ENCODE results near the gene ARL4D. TPM values are rescaled to one million over a fixed set of nuclear protein-coding genes. Genes with fewer than 3 reads are reported as not detected.
A peak's percentile ranks its signal among the peaks of the same experiment; 100 is the strongest.
"Not testable (repeated sequence)": the region's sequence is repeated elsewhere in the genome, so short reads cannot be mapped to it uniquely, and the experiment has no call there.

The ARL4D gene
- total RNA-seq, 2 donors from 2014 or later: 5.5 to 24.1 TPM

GRCh38 chr17:43373356-43373755 is 25.4 kb upstream of the ARL4D start:
- peak overlapping the region in 1 of 2 donors; percentile 25 for H3K27ac ChIP-seq
- H3K27me3 ChIP-seq: no peaks in the 10 kb centered on the region
- DNase-seq (ENCODE audit: low spot score): no peak
- H3K36me3 ChIP-seq: no peaks in the 10 kb centered on the region
- TF ChIP-seq, protein P1, sequence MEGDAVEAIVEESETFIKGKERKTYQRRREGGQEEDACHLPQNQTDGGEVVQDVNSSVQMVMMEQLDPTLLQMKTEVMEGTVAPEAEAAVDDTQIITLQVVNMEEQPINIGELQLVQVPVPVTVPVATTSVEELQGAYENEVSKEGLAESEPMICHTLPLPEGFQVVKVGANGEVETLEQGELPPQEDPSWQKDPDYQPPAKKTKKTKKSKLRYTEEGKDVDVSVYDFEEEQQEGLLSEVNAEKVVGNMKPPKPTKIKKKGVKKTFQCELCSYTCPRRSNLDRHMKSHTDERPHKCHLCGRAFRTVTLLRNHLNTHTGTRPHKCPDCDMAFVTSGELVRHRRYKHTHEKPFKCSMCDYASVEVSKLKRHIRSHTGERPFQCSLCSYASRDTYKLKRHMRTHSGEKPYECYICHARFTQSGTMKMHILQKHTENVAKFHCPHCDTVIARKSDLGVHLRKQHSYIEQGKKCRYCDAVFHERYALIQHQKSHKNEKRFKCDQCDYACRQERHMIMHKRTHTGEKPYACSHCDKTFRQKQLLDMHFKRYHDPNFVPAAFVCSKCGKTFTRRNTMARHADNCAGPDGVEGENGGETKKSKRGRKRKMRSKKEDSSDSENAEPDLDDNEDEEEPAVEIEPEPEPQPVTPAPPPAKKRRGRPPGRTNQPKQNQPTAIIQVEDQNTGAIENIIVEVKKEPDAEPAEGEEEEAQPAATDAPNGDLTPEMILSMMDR (IDR thresholded peaks at IDR 0.05): no peak
- H3K4me3 ChIP-seq: no peak overlapping the region
- no peaks in the 10 kb centered on the region for H3K9me3 ChIP-seq
- peaks cover 0 to 36% of the 10 kb centered on the region in 2 donors for H3K4me1 ChIP-seq

DNA sequence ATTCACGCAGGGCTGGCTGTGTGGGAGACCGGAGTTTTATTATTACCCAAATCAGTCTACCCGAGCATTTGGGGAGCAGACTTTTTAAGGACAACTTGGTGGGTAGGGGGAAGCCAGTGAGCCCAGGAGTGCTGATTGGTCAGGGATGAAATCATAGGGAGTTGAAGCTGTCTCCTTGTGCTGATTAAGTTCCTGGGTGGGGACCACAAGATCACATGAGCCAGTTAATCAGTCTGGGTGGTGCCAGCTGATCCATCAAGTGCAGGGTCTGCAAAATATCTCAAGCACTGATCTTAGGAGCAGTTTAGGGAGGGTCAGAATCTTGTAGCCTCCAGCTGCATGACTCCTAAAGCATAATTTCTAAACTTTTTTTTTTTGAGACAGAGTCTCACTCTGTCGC is 22.9 kb upstream of the ARL4D start:
- H3K27ac ChIP-seq; H3K9me3 ChIP-seq; H3K4me3 ChIP-seq; H3K36me3 ChIP-seq; H3K27me3 ChIP-seq; DNase-seq (ENCODE audit: low spot score): not testable (repeated sequence)
- H3K4me1 ChIP-seq: peaks cover 0 to 19% of the 10 kb centered on the region in 2 donors

- Histone ChIP-seq H3K36me3 (no peaks in the 10 kb centered on the region), H3K27me3 (no peaks in the 10 kb centered on the region), H3K4me3 (no peak overlapping the region), H3K9me3 (no peaks in the 10 kb centered on the region), H3K27ac (no peak overlapping the region), H3K4me1 (peaks cover 0 to 14% of the 10 kb centered on the region in 2 donors)
- TF ChIP-seq, protein P1 (IDR thresholded peaks at IDR 0.05): no peak
- DNase-seq (ENCODE audit: low spot score): no peak
Observed at GRCh38 chr17:43377056-43377810, 21.6 kb upstream of the ARL4D start.

DNA sequence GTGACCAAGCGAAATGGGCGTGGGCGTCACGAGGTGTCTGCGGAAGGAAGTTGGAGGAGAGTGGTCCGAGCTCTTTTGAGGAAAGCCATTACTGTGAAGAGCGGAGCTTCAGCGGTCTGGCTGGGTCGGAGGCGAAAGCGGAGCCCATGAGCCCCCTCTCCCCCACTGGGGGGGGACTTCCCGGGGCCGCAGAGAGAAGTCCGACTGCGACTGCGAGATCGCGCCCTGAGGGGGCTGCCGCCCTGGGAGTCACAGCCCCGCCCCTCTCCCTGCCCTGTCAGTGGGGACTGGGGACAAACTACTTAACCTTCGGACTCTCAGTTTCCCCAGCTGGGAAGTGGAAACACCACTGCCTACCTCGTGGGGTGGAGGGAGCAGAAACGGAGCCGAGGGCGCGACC is 20.0 kb upstream of the ARL4D start:
- H3K36me3 ChIP-seq: no peaks in the 10 kb centered on the region
- no peak overlapping the region for H3K27ac ChIP-seq
- TF ChIP-seq, protein P1 (IDR thresholded peaks at IDR 0.05): no peak
- no peaks in the 10 kb centered on the region for H3K27me3 ChIP-seq
- H3K9me3 ChIP-seq: no peaks in the 10 kb centered on the region
- no peaks in the 10 kb centered on the region for H3K4me1 ChIP-seq
- no peak overlapping the region for H3K4me3 ChIP-seq
- DNase-seq (ENCODE audit: low spot score): no peak

DNA sequence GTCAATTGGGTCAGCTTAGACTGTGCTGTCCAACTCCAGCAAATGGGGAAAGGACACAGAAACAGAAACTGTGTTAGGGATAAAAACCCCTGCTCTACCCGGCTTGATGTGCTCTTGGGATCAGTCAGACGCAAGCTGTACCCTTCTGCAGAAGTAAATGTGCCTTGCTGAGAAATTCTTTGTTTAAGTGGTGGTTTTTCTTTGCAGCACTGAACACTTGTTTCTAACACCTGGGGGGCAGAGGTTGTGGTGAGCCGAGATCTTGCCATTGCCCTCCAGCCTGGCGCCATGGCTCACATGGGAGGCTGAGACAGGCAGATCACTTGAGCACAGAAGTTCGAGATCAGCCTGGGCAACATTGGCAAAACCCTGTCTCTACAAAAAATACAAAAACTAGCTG is 18.5 kb upstream of the ARL4D start:
- Histone ChIP-seq H3K27me3 (no peaks in the 10 kb centered on the region), H3K4me3 (no peak overlapping the region), H3K9me3 (no peaks in the 10 kb centered on the region), H3K36me3 (no peaks in the 10 kb centered on the region), H3K4me1 (no peaks in the 10 kb centered on the region), H3K27ac (no peak overlapping the region)
- TF ChIP-seq, protein P1 (IDR thresholded peaks at IDR 0.05): no peak
- DNase-seq (ENCODE audit: low spot score): no peak

DNA sequence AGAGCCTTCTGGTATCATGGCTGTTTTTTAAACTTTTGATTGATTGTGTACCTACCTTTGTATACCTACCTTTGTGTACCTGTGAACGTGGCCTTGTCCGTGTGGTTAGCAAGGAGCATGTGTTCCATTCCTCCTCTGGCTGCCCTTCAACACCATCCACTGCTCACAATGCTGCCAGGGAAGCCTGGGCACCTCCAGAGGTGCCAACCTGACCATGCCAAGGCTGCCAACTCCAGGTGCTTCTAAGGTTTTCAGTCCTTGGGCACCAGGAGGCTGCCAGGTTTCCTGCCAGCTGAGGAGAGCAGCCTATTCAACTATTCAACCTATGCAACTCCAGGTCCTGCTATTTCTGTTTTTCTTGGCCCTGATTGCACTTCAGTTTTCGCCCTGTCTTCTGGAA is 17.6 kb upstream of the ARL4D start:
- Histone ChIP-seq H3K36me3 (no peaks in the 10 kb centered on the region), H3K4me1 (no peaks in the 10 kb centered on the region), H3K27ac (no peak overlapping the region), H3K4me3 (no peak overlapping the region), H3K27me3 (no peaks in the 10 kb centered on the region), H3K9me3 (no peaks in the 10 kb centered on the region)
- TF ChIP-seq, protein P1 (IDR thresholded peaks at IDR 0.05): no peak
- DNase-seq (ENCODE audit: low spot score): no peak
